Fibroblast of lung (primary cell): Measurements from ENCODE around the gene ARHGEF3. TPM values are rescaled to one million over a fixed set of nuclear protein-coding genes. Genes with fewer than 3 reads are reported as not detected.

Experiments
- DNase-seq, 2 donors: peaks; one replicate each; pipeline versions ENCODE4 v3.0.0 to v3.0.0-alpha.2; 2010; ENCODE audit warnings: low read depth in 2 of 2
- H2AFZ ChIP-seq: 2 replicates; pipeline ENCODE4 v1.5.1; 2012; ENCODE audit warnings: low read length, control low read depth, inconsistent platforms
- H3K27ac ChIP-seq: 2 replicates; pipeline ENCODE4 v1.5.1; 2011; ENCODE audit warnings: low read length, control low read depth; ENCODE audit not compliant: insufficient read depth
- H3K27me3 ChIP-seq: 2 replicates; pipeline ENCODE4 v1.5.1; 2011; ENCODE audit warnings: mild to moderate bottlenecking, low read length; ENCODE audit not compliant: control insufficient read depth, insufficient read depth
- H3K36me3 ChIP-seq: 2 replicates; pipeline ENCODE4 v1.5.1; 2011; ENCODE audit warnings: low read length; ENCODE audit not compliant: control insufficient read depth, insufficient read depth
- H3K4me1 ChIP-seq: 2 replicates; pipeline ENCODE4 v1.5.1; 2011; ENCODE audit warnings: low read length; ENCODE audit not compliant: control insufficient read depth, insufficient read depth; ENCODE audit errors: extremely low read depth
- H3K4me2 ChIP-seq: 2 replicates; pipeline ENCODE4 v1.5.1; 2011; ENCODE audit warnings: low read length, control low read depth; ENCODE audit not compliant: insufficient read depth; ENCODE audit errors: extremely low read depth
- H3K4me3 ChIP-seq, 4 experiments: fragments of 200-600 bp in 1 of 4; sonication (generic) in 1 of 4; replicated peaks in 1 of 4; 2 replicates each; pipeline ENCODE4 v1.5.1; 2011 to 2016; ENCODE audit warnings: low read length in 4 of 4, low read depth in 3 of 4, mild to moderate bottlenecking in 3 of 4, control low read depth in 2 of 4, inconsistent platforms in 1 of 4, mixed read lengths in 1 of 4; ENCODE audit not compliant: insufficient read depth in 1 of 4; ENCODE audit errors: control extremely low read depth in 1 of 4
- H3K79me2 ChIP-seq: 2 replicates; pipeline ENCODE4 v1.5.1; 2012; ENCODE audit warnings: mild to moderate bottlenecking, low read length, inconsistent platforms; ENCODE audit not compliant: control insufficient read depth, insufficient read depth
- H3K9ac ChIP-seq: 2 replicates; pipeline ENCODE4 v1.5.1; 2011; ENCODE audit warnings: mild to moderate bottlenecking, low read length, control low read depth; ENCODE audit not compliant: insufficient read depth
- H3K9me3 ChIP-seq: 2 replicates; pipeline ENCODE4 v1.5.1; 2012; ENCODE audit warnings: low read depth, low read length; ENCODE audit not compliant: control insufficient read depth, insufficient read depth
- H4K20me1 ChIP-seq: 2 replicates; pipeline ENCODE4 v1.5.1; 2011; ENCODE audit warnings: low read length; ENCODE audit not compliant: control insufficient read depth, insufficient read depth; ENCODE audit errors: extremely low read depth
- EZH2 ChIP-seq: IDR thresholded peaks from 2 replicates; pipeline ENCODE4 v1.5.1; 2012; ENCODE audit warnings: low read length, control low read depth, mild to moderate bottlenecking; ENCODE audit errors: missing control alignments
- polyA plus RNA-seq, 2 donors: library from polyadenylated mRNA; depleted of rRNA in 1 of 2; stranded (reverse) in 1 of 2; unstranded in 1 of 2; fragments of >200 nt; gene quantifications; 2 replicates each; pipeline ENCODE4 v1.2.1, GENCODE V29; 2011 to 2012; ENCODE audit warnings: missing spikeins in 1 of 2
- total RNA-seq: library from RNA; depleted of rRNA; stranded (reverse); fragments of >200 nt; gene quantifications from 2 replicates; pipeline ENCODE4 v1.2.1, GENCODE V29; 2014
- TF ChIP-seq, protein P1 (sequence below), 2 donors: IDR thresholded peaks in 1 of 2; conservative IDR thresholded peaks in 1 of 2; 1 replicate in 1 of 2; 2 replicates in 1 of 2; pipeline ENCODE4 v1.5.1; 2011 to 2012; ENCODE audit warnings: low read length in 2 of 2, control low read depth in 1 of 2, inconsistent platforms in 1 of 2, low read depth in 1 of 2, mild to moderate bottlenecking in 1 of 2

ARHGEF3 gene
- total and polyA plus RNA-seq, 2 donors (not counting 1 experiment from before 2014, with no cell fraction given): 2.6 to 16.7 TPM

DNA sequence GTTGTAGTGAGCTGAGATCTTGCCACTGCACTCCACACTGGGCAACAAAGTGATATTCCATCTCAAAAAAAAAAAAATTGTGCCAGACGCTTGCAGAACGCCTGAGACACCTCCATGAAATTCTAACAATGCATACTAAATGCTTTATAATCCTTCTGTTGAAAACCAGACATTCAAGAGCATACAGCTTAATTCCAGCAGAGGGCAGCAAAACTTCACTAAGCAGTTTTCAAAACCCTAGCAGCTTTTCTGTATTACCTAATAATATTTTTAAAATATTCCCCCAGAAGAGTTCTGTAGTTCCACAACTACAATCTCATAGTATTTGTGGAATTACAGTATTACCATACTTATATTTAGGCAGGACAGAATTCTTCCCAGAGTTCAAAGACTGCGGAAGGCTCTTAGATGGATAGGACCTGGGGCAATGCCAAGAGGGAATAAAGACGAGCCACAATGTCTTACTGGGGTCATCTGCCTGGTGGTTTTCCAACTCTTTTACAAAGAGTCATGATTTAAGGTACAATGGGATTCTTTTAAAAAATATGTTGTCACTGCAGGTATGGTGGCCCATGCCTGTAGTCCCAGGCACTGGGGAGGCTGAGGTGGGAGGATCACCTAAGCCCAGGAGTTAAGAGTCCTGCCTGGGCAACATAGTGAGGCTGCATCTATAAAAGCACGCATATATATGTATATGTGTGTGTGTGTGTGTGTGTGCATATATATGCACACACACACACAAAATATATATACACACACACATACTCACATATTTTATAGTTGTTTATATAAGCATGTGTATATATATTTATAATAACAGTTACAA is 99.0 kb downstream of the ARHGEF3 start:
- Histone ChIP-seq H3K9ac (no peak overlapping the region), H2AFZ (no peak overlapping the region), H3K4me1 (no peaks in the 10 kb centered on the region), H3K9me3 (no peaks in the 10 kb centered on the region), H3K4me3 (no peak overlapping the region), H4K20me1 (no peaks in the 10 kb centered on the region), H3K79me2 (no peaks in the 10 kb centered on the region), H3K27me3 (no peaks in the 10 kb centered on the region), H3K4me2 (no peak overlapping the region), H3K36me3 (no peaks in the 10 kb centered on the region), H3K27ac (no peak overlapping the region)
- peak; percentile 63 to 85 for DNase-seq
- TF ChIP-seq, protein P1, sequence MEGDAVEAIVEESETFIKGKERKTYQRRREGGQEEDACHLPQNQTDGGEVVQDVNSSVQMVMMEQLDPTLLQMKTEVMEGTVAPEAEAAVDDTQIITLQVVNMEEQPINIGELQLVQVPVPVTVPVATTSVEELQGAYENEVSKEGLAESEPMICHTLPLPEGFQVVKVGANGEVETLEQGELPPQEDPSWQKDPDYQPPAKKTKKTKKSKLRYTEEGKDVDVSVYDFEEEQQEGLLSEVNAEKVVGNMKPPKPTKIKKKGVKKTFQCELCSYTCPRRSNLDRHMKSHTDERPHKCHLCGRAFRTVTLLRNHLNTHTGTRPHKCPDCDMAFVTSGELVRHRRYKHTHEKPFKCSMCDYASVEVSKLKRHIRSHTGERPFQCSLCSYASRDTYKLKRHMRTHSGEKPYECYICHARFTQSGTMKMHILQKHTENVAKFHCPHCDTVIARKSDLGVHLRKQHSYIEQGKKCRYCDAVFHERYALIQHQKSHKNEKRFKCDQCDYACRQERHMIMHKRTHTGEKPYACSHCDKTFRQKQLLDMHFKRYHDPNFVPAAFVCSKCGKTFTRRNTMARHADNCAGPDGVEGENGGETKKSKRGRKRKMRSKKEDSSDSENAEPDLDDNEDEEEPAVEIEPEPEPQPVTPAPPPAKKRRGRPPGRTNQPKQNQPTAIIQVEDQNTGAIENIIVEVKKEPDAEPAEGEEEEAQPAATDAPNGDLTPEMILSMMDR (conservative IDR thresholded peaks at IDR 0.05 in 1 of 2, IDR thresholded peaks at IDR 0.05 in 1 of 2; ENCODE audit: low read depth in 1 of 2, low read length in 2 of 2): peak; percentile 75 to 80
- no peak for TF ChIP-seq EZH2

DNA sequence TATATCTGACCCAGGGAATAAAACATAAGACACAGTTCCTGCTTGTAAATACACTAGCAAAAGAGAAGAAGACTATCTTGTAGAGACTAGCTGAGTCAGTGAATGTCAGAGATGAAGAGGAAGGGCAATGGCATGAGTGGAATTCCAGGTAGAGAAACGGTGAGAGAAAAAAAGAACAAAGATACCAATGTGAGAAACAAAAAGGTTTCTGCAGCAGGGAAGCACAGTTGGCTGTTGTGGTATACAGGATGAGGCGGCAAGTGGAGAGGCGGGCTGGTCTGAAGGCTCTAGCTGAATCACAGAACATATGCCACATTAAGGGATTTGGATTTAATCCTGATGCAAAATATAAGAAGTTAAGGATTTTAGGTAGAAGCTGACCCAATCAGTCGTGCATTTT is 101.6 kb downstream of the ARHGEF3 start:
- Histone ChIP-seq H3K27ac (no peak overlapping the region), H4K20me1 (no peaks in the 10 kb centered on the region), H3K4me2 (no peak overlapping the region), H3K4me3 (no peak overlapping the region), H3K36me3 (no peaks in the 10 kb centered on the region), H2AFZ (no peak overlapping the region), H3K79me2 (no peaks in the 10 kb centered on the region), H3K4me1 (no peaks in the 10 kb centered on the region), H3K27me3 (no peaks in the 10 kb centered on the region), H3K9me3 (no peaks in the 10 kb centered on the region), H3K9ac (no peak overlapping the region)
- DNase-seq: no peak
- TF ChIP-seq, protein P1 (conservative IDR thresholded peaks at IDR 0.05 in 1 of 2, IDR thresholded peaks at IDR 0.05 in 1 of 2; ENCODE audit: low read depth in 1 of 2, low read length in 2 of 2): no peak
- no peak for TF ChIP-seq EZH2

DNA sequence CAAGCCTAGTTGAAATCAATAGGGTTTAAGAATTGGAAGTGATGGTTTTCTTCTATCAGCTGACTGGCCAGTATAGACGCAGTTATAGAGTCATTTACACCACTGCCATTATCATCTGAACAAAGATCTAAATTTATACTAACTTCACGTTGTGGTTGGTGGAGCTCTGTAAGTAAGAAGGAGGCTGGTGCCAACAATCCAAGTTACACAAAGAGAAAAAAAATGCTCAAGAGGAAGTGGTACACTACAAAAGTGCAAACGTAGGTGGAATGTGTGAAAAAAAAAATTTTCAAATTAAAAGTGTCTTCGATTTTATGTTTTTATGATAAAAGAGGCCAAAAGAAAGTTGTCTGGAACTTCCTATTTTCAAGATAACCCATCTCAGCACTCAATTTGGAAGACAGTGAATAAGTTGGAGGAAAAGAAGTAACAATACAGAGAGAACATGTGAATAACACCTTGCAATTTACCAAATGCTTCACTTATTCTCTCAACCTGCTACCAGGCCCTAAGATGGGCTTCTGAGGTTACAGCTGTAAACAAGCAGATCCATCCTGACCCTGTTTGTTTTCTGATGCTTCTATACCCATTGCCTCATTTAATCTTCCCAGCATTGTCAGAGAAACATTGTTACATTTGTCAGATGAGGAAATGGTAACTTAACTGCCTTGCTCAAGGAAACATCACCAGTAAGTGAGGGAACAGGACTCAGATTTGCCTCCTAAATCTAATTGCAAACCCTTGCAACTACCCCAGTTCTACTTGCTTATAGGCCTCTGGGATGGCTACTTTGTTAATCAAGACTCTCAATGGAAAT is 106.7 kb downstream of the ARHGEF3 start:
- no peak overlapping the region for H3K27ac ChIP-seq
- no peak overlapping the region for H3K4me3 ChIP-seq
- no peaks in the 10 kb centered on the region for H3K79me2 ChIP-seq
- no peaks in the 10 kb centered on the region for H3K9me3 ChIP-seq
- H3K4me2 ChIP-seq: no peak overlapping the region
- no peaks in the 10 kb centered on the region for H3K27me3 ChIP-seq
- no peak overlapping the region for H3K9ac ChIP-seq
- no peaks in the 10 kb centered on the region for H3K4me1 ChIP-seq
- TF ChIP-seq, protein P1 (conservative IDR thresholded peaks at IDR 0.05 in 1 of 2, IDR thresholded peaks at IDR 0.05 in 1 of 2; ENCODE audit: low read depth in 1 of 2, low read length in 2 of 2): no peak
- no peak for TF ChIP-seq EZH2
- H4K20me1 ChIP-seq: no peaks in the 10 kb centered on the region
- no peak for DNase-seq
- H2AFZ ChIP-seq: no peak overlapping the region
- no peaks in the 10 kb centered on the region for H3K36me3 ChIP-seq
